OCI-LY1 (cell line): ENCODE measurements around the gene PPDPF.

Experiments
- H2AFZ ChIP-seq: fragments of 200-600 bp; sonication (generic), shearing (Covaris generic); 2 replicates; pipeline ENCODE4 v1.6.0; 2014; ENCODE audit warnings: antibody characterized with exemption, mild to moderate bottlenecking, low read length
- H3F3A ChIP-seq: fragments of 200-600 bp; sonication (generic), shearing (Covaris generic); 2 replicates; pipeline ENCODE4 v1.6.0; 2014; ENCODE audit warnings: mild to moderate bottlenecking, antibody characterized with exemption, low read length, moderate library complexity; ENCODE audit not compliant: insufficient read depth
- H3K27ac ChIP-seq: fragments of 200-600 bp; sonication (generic); 2 replicates; pipeline ENCODE4 v1.5.1; 2014; ENCODE audit warnings: low read length, mixed run types, mild to moderate bottlenecking, low read depth; ENCODE audit not compliant: poor library complexity, severe bottlenecking
- H3K27me3 ChIP-seq: fragments of 200-600 bp; sonication (generic); 2 replicates; pipeline ENCODE4 v1.6.0; 2014; ENCODE audit warnings: antibody characterized with exemption, mild to moderate bottlenecking, low read length, moderate library complexity; ENCODE audit not compliant: insufficient read depth
- H3K36me3 ChIP-seq: fragments of 200-600 bp; sonication (generic); 2 replicates; pipeline ENCODE4 v1.6.1; 2014; ENCODE audit warnings: mild to moderate bottlenecking, antibody characterized with exemption, low read length, moderate library complexity, mixed read lengths; ENCODE audit not compliant: insufficient read depth
- H3K4me1 ChIP-seq: fragments of 200-600 bp; sonication (generic); 2 replicates; pipeline ENCODE4 v1.5.1; 2014; ENCODE audit warnings: mild to moderate bottlenecking, low read length, moderate library complexity; ENCODE audit not compliant: insufficient read depth, severe bottlenecking
- H3K4me2 ChIP-seq: fragments of 200-600 bp; sonication (generic), shearing (Covaris generic); 2 replicates; pipeline ENCODE4 v1.6.1; 2014; ENCODE audit warnings: low read length
- H3K4me3 ChIP-seq: fragments of 200-600 bp; sonication (generic); 2 replicates; pipeline ENCODE4 v1.5.1; 2014; ENCODE audit warnings: low read length, low read depth, mild to moderate bottlenecking, mixed read lengths; ENCODE audit not compliant: poor library complexity, severe bottlenecking
- H3K79me2 ChIP-seq: fragments of 200-600 bp; shearing (Covaris generic); 2 replicates; pipeline ENCODE4 v1.6.1; 2016; ENCODE audit warnings: mixed run types, low read length, mixed read lengths; ENCODE audit not compliant: insufficient read depth
- H3K9ac ChIP-seq: fragments of 200-600 bp; sonication (generic), shearing (Covaris generic); 2 replicates; pipeline ENCODE4 v1.6.1; 2014; ENCODE audit warnings: mild to moderate bottlenecking, low read length, mixed read lengths
- H3K9me2 ChIP-seq: fragments of 200-600 bp; sonication (generic), shearing (Covaris generic); 2 replicates; pipeline ENCODE4 v1.6.1; 2014; ENCODE audit warnings: low read depth, mild to moderate bottlenecking, low read length, mixed read lengths
- H3K9me3 ChIP-seq: fragments of 200-600 bp; shearing (Covaris generic); 2 replicates; pipeline ENCODE4 v1.6.1; 2014; ENCODE audit warnings: low read length, mixed read lengths
- H4K20me1 ChIP-seq: fragments of 200-600 bp; sonication (generic), shearing (Covaris generic); 2 replicates; pipeline ENCODE4 v1.6.0; 2016; ENCODE audit warnings: mild to moderate bottlenecking, low read length; ENCODE audit not compliant: insufficient read depth
- CTCF ChIP-seq: fragments of 200-600 bp; sonication (generic), shearing (Covaris generic); IDR thresholded peaks from 2 replicates; pipeline ENCODE4 v1.5.1; 2017; ENCODE audit warnings: mild to moderate bottlenecking, antibody characterized with exemption, low read length, moderate library complexity, mixed read lengths
- EZH2 ChIP-seq: fragments of 200-600 bp; sonication (generic), shearing (Covaris generic); IDR thresholded peaks from 2 replicates; pipeline ENCODE4 v1.8.0; 2017; ENCODE audit warnings: borderline replicate concordance, mixed run types, mild to moderate bottlenecking, antibody characterized with exemption, low read length, moderate library complexity, mixed read lengths

The PPDPF gene

GRCh38 chr20:63543131-63543530 lies 22.6 kb downstream of the PPDPF start:
- Histone ChIP-seq H4K20me1 (no peaks in the 10 kb centered on the region), H3F3A (no peaks in the 10 kb centered on the region), H2AFZ (no peak overlapping the region), H3K79me2 (no peaks in the 10 kb centered on the region), H3K9me2 (no peaks in the 10 kb centered on the region), H3K36me3 (no peaks in the 10 kb centered on the region), H3K9me3 (no peaks in the 10 kb centered on the region), H3K4me1 (peaks cover 2% of the 10 kb centered on the region), H3K27me3 (no peaks in the 10 kb centered on the region; the same call in 1 of the 2 replicates), H3K4me3 (no peak overlapping the region), H3K4me2 (no peak overlapping the region), H3K27ac (no peak overlapping the region), H3K9ac (no peak overlapping the region)
- TF ChIP-seq CTCF (no peak), EZH2 (no peak)

GRCh38 chr20:63543733-63544132 lies 23.2 kb downstream of the PPDPF start:
- H3K27me3 ChIP-seq, result peaks cover 4% of the 10 kb centered on the region; the same call in 1 of the 2 replicates
- TF ChIP-seq EZH2 (no peak), CTCF (no peak)
- H2AFZ ChIP-seq, result no peak overlapping the region
- no peaks in the 10 kb centered on the region for H3K9me2 ChIP-seq
- H3K9me3 ChIP-seq, result no peaks in the 10 kb centered on the region
- H3K4me1 ChIP-seq, result no peaks in the 10 kb centered on the region
- no peaks in the 10 kb centered on the region for H3K79me2 ChIP-seq
- H3K4me2 ChIP-seq, result no peak overlapping the region
- H3K4me3 ChIP-seq, result no peak overlapping the region
- no peaks in the 10 kb centered on the region for H4K20me1 ChIP-seq
- H3K9ac ChIP-seq, result no peak overlapping the region
- no peak overlapping the region for H3K27ac ChIP-seq
- H3F3A ChIP-seq, result no peaks in the 10 kb centered on the region
- H3K36me3 ChIP-seq, result no peaks in the 10 kb centered on the region

DNA sequence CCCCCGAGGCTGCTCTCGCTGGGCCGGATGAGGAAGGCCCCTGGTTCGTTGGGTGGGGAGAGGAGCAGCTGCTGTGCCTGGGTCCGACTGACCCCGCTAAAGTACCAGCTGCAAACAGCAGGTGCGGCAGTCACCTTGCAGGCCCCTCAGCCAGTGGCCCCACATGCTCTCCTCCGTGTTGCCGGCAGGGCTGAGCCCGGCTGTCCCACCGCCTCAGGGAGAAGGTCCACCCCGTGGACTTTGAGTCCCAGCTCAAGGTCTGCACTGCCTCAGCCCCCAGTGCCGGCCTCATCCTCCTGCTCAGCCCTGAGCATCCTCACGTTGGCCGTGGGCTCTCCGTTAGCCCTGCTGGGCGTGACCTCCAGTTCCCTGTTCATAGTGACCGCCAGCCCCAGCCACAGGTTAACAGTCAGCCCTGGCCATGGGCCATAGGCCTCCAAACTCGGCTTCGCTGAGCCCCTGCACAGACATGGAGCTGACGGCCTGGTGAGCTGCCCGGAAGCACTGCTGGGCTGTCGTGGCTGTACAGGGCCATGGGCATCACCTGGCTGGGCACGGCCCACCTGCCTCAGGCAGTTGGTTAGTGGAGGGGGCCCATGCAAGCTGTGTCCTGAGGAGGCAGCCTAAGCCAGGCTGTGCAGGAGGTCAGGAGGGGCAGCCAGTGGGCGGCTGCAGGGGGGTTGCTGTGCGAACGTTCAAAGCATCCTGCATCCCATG lies 23.8 kb downstream of the PPDPF start:
- Histone ChIP-seq H3K27ac (no peak overlapping the region), H3K4me2 (no peak overlapping the region)

More for the DNA sequence above, 23.8 kb downstream of the PPDPF start:
- TF ChIP-seq EZH2 (no peak), CTCF (no peak)
- H3F3A ChIP-seq, result no peaks in the 10 kb centered on the region
- no peaks in the 10 kb centered on the region for H3K36me3 ChIP-seq
- H3K4me3 ChIP-seq, result no peak overlapping the region
- no peaks in the 10 kb centered on the region for H3K9me2 ChIP-seq
- H4K20me1 ChIP-seq, result no peaks in the 10 kb centered on the region
- H3K9me3 ChIP-seq, result no peaks in the 10 kb centered on the region
- peaks cover 5% of the 10 kb centered on the region; the same call in 1 of the 2 replicates for H3K27me3 ChIP-seq
- no peak overlapping the region for H3K9ac ChIP-seq
- no peak overlapping the region for H2AFZ ChIP-seq
- no peaks in the 10 kb centered on the region for H3K4me1 ChIP-seq
- H3K79me2 ChIP-seq, result no peaks in the 10 kb centered on the region
